Spinal cord (tissue), 10 donors: Measurements from ENCODE around the gene NDFIP2. TPM values are rescaled to one million over a fixed set of nuclear protein-coding genes. Genes with fewer than 3 reads are reported as not detected.
"Not testable (repeated sequence)": the region's sequence is repeated elsewhere in the genome, so short reads cannot be mapped to it uniquely, and the experiment has no call there.

Source experiments
- DNase-seq, 6 donors: peaks; one replicate each; pipeline versions ENCODE4 v3.0.0 to v3.0.0-alpha.2; 2013 to 2015; ENCODE audit warnings: low spot score in 6 of 6, low read depth in 4 of 6
- H3K27ac ChIP-seq: one replicate; pipeline ENCODE4 v1.5.1; 2013; ENCODE audit warnings: low read depth, low read length, control low read depth
- H3K27me3 ChIP-seq: one replicate; pipeline ENCODE4 v1.6.1; 2013; ENCODE audit warnings: low read length; ENCODE audit not compliant: control insufficient read depth, insufficient read depth
- H3K36me3 ChIP-seq: one replicate; pipeline ENCODE4 v1.6.1; 2013; ENCODE audit warnings: low read length; ENCODE audit not compliant: control insufficient read depth, insufficient read depth
- H3K4me1 ChIP-seq: one replicate; pipeline ENCODE4 v1.6.1; 2013; ENCODE audit warnings: low read length; ENCODE audit not compliant: control insufficient read depth, insufficient read depth
- H3K4me3 ChIP-seq: one replicate; pipeline ENCODE4 v1.5.1; 2013; ENCODE audit warnings: low read depth, low read length, control low read depth
- H3K9me3 ChIP-seq: one replicate; pipeline ENCODE4 v1.6.1; 2013; ENCODE audit warnings: low read length; ENCODE audit not compliant: control insufficient read depth, insufficient read depth
- WGBS: methylation state at CpG from one replicate; pipeline ENCODE4 v1.1.5; 2013; ENCODE audit warnings: missing lambda C conversion rate; ENCODE audit not compliant: insufficient coverage; 5-methylcytosine and 5-hydroxymethylcytosine counted together
- polyA plus RNA-seq, 2 donors: library from polyadenylated mRNA; unstranded; fragments of 120-200 nt; gene quantifications; one replicate each; pipeline ENCODE4 v1.2.1, GENCODE V29; 2013; ENCODE audit not compliant: insufficient read length in 2 of 2
- total RNA-seq, 2 donors: library from RNA; depleted of rRNA in 1 of 2; stranded (reverse); fragments of 120-200 nt in 1 of 2; fragments of >200 nt in 1 of 2; gene quantifications; one replicate each; pipeline versions ENCODE4 v1.2.3 to v1.2.4, GENCODE V29; 2013 to 2014
- donor health status: healthy.

Gene NDFIP2
- total and polyA plus RNA-seq, 4 donors: 33.4 to 62.5 (median 37.1) TPM

GRCh38 chr13:79560954-79561353 lies 80.0 kb downstream of the NDFIP2 start:
- Histone ChIP-seq H3K4me1 (no peaks in the 10 kb centered on the region), H3K4me3 (no peak overlapping the region), H3K9me3 (peaks cover 6% of the 10 kb centered on the region), H3K36me3 (no peaks in the 10 kb centered on the region), H3K27ac (no peak overlapping the region), H3K27me3 (no peaks in the 10 kb centered on the region)
- 100% methylated on average over 1 of the region's 2 CpGs for WGBS
- no peak for DNase-seq

GRCh38 chr13:79562557-79562956 lies 81.6 kb downstream of the NDFIP2 start:
- H3K4me3 ChIP-seq: no peak overlapping the region
- no peak for DNase-seq
- no peaks in the 10 kb centered on the region for H3K27me3 ChIP-seq
- no peaks in the 10 kb centered on the region for H3K4me1 ChIP-seq
- H3K36me3 ChIP-seq: no peaks in the 10 kb centered on the region
- H3K9me3 ChIP-seq: peaks cover 6% of the 10 kb centered on the region
- H3K27ac ChIP-seq: no peak overlapping the region

GRCh38 chr13:79566118-79566517 lies 85.2 kb downstream of the NDFIP2 start:
- H3K4me3 ChIP-seq: no peak overlapping the region
- no peak for DNase-seq
- H3K27ac ChIP-seq: no peak overlapping the region
- no peaks in the 10 kb centered on the region for H3K36me3 ChIP-seq
- H3K4me1 ChIP-seq: no peaks in the 10 kb centered on the region
- 86% methylated on average over 1 of the region's 2 CpGs for WGBS
- H3K27me3 ChIP-seq: no peaks in the 10 kb centered on the region
- H3K9me3 ChIP-seq: peaks cover 6% of the 10 kb centered on the region

- Histone ChIP-seq H3K4me1 (no peaks in the 10 kb centered on the region), H3K36me3 (no peaks in the 10 kb centered on the region), H3K27me3 (no peaks in the 10 kb centered on the region), H3K9me3 (no peaks in the 10 kb centered on the region), H3K27ac (no peak overlapping the region), H3K4me3 (no peak overlapping the region)
- DNase-seq: no peak
- no CpG with 5 or more reads among the region's 1 CpG for WGBS
Measured at GRCh38 chr13:79571147-79571546, 90.2 kb downstream of the NDFIP2 start.

- not testable (repeated sequence) for H3K4me1 ChIP-seq, H3K4me3 ChIP-seq, H3K9me3 ChIP-seq, H3K36me3 ChIP-seq, H3K27me3 ChIP-seq, DNase-seq, H3K27ac ChIP-seq
Measured at GRCh38 chr13:79573892-79574291, 92.9 kb downstream of the NDFIP2 start.

GRCh38 chr13:79581870-79582315 lies 100.9 kb downstream of the NDFIP2 start:
- DNase-seq: peak in 1 of 6 donors; percentile 6
- Histone ChIP-seq H3K27ac (no peak overlapping the region), H3K9me3 (peaks cover 2% of the 10 kb centered on the region), H3K4me3 (no peak overlapping the region), H3K4me1 (no peaks in the 10 kb centered on the region), H3K27me3 (no peaks in the 10 kb centered on the region), H3K36me3 (no peaks in the 10 kb centered on the region)
- WGBS: 90% methylated on average over 4 of the region's 4 CpGs

GRCh38 chr13:79582896-79583295 lies 101.9 kb downstream of the NDFIP2 start:
- no peak overlapping the region for H3K4me3 ChIP-seq
- no peaks in the 10 kb centered on the region for H3K36me3 ChIP-seq
- H3K4me1 ChIP-seq: no peaks in the 10 kb centered on the region
- WGBS: no CpG with 5 or more reads among the region's 1 CpG
- H3K9me3 ChIP-seq: peaks cover 2% of the 10 kb centered on the region
- H3K27me3 ChIP-seq: no peaks in the 10 kb centered on the region
- no peak for DNase-seq
- H3K27ac ChIP-seq: no peak overlapping the region

GRCh38 chr13:79585033-79585432 lies 104.1 kb downstream of the NDFIP2 start:
- H3K4me3 ChIP-seq: no peak overlapping the region

GRCh38 chr13:79589603-79590393 lies 108.8 kb downstream of the NDFIP2 start:
- H3K27ac ChIP-seq: no peak overlapping the region
- no CpG with 5 or more reads among the region's 7 CpGs for WGBS

More at GRCh38 chr13:79585033-79585432, 104.1 kb downstream of the NDFIP2 start:
- DNase-seq: no peak
- H3K9me3 ChIP-seq: peaks cover 2% of the 10 kb centered on the region
- no peaks in the 10 kb centered on the region for H3K27me3 ChIP-seq
- no CpG with 5 or more reads among the region's 1 CpG for WGBS
- H3K36me3 ChIP-seq: no peaks in the 10 kb centered on the region
- H3K27ac ChIP-seq: no peak overlapping the region
- H3K4me1 ChIP-seq: no peaks in the 10 kb centered on the region

GRCh38 chr13:79590394-79590676 lies 109.4 kb downstream of the NDFIP2 start:
- DNase-seq: no peak
- Histone ChIP-seq H3K36me3 (no peaks in the 10 kb centered on the region), H3K4me3 (no peak overlapping the region), H3K27me3 (no peaks in the 10 kb centered on the region), H3K4me1 (no peaks in the 10 kb centered on the region), H3K9me3 (no peaks in the 10 kb centered on the region), H3K27ac (no peak overlapping the region)

More at GRCh38 chr13:79589603-79590393, 108.8 kb downstream of the NDFIP2 start:
- Histone ChIP-seq H3K27me3 (no peaks in the 10 kb centered on the region), H3K36me3 (no peaks in the 10 kb centered on the region), H3K4me3 (no peak overlapping the region), H3K9me3 (no peaks in the 10 kb centered on the region), H3K4me1 (no peaks in the 10 kb centered on the region)
- DNase-seq: no peak
